Activated B cell treated with CpG ODN at 0.5 μM for 24 hours (primary cell): ENCODE results near the gene CYTL1. TPM values are rescaled to one million over a fixed set of nuclear protein-coding genes. Genes with fewer than 3 reads are reported as not detected.

Experiments
- ATAC-seq: fragments of 200-7000 bp; cut with Tn5 transposase; one replicate; pipeline ENCODE4 v1.10.0; 2021; ENCODE audit warnings: low read depth, mild to moderate bottlenecking, moderate library complexity
- CTCF ChIA-PET: fragments of 350-600 bp; sonication (Branson Sonifier 250); formaldehyde crosslinking; loops from one replicate; lab custom pipeline; 2021; ENCODE audit warnings: antibody characterized with exemption; lab: Charles Lee
- POLR2A ChIA-PET: fragments of 350-600 bp; sonication (Branson Sonifier 250); formaldehyde crosslinking; loops from one replicate; lab custom pipeline; 2021; ENCODE audit warnings: antibody characterized with exemption; lab: Charles Lee
- DNase-seq: peaks from one replicate; pipeline ENCODE4 v3.0.0; 2022
- H3K27ac Mint-ChIP-seq: one replicate; pipeline ENCODE4 v1.8.0; 2020; ENCODE audit warnings: mixed read lengths
- H3K27me3 Mint-ChIP-seq: one replicate; pipeline ENCODE4 v1.8.0; 2021; ENCODE audit warnings: mixed read lengths
- H3K36me3 Mint-ChIP-seq: one replicate; pipeline ENCODE4 v1.8.0; 2021; ENCODE audit warnings: low read depth, mixed read lengths
- H3K4me1 Mint-ChIP-seq: one replicate; pipeline ENCODE4 v1.8.0; 2021; ENCODE audit warnings: mixed read lengths
- H3K4me3 Mint-ChIP-seq: one replicate; pipeline ENCODE4 v1.8.0; 2020; ENCODE audit warnings: mild to moderate bottlenecking, mixed read lengths
- H3K9me3 Mint-ChIP-seq: one replicate; pipeline ENCODE4 v1.8.0; 2020; ENCODE audit warnings: mixed read lengths
- CTCF ChIP-seq: fragments of 200-600 bp; IDR thresholded peaks from one replicate; pipeline ENCODE4 v1.8.0; 2022; ENCODE audit warnings: antibody characterized with exemption, mild to moderate bottlenecking
- intact Hi-C: fragments of 100-400 bp; cut with micrococcal nuclease; formaldehyde crosslinking; loops from one replicate; pipeline ENCODE4 v1.15.1; 2024
- total RNA-seq: library from RNA; stranded (reverse); gene quantifications from 2 replicates; pipeline ENCODE4 v1.2.3, GENCODE V29; 2022

CYTL1 gene
- total RNA-seq, 1 donor from 2014 or later = not detected

- ATAC-seq (no peak), DNase-seq (no peak)
- no peak for TF ChIP-seq CTCF
- H3K36me3 Mint-ChIP-seq = no peaks in the 10 kb centered on the region
- peaks cover 34% of the 10 kb centered on the region for H3K4me1 Mint-ChIP-seq
- H3K4me3 Mint-ChIP-seq = no peak overlapping the region
- H3K27ac Mint-ChIP-seq = no peak overlapping the region
- H3K27me3 Mint-ChIP-seq = peaks cover 45% of the 10 kb centered on the region
- intact Hi-C loops = no loop called here
- ChIA-PET CTCF (no interaction called here), POLR2A (no interaction called here)
- H3K9me3 Mint-ChIP-seq = peaks cover 5% of the 10 kb centered on the region
Measured at GRCh38 chr4:5048721-5049120, 29.5 kb upstream of the CYTL1 start.

DNA sequence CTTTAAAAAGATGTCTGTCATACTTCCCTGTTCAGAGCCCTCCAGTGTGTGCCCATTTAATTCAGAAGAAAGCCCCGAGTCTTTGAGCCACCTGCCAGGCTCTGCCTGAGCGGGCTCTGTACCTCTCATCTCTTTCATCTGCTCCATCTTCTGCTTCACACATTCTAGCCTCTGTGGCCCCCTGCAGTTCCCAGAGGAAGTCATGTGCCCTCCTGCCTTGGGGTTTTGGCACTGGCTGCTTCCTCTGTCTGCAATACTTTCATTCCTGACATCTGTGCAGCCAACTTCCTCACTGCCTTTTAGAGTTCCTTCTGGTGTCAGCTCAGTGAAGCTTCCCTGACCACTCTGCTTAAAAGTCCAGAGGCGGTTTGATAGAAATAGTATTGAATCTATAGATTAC, 25.8 kb upstream of the CYTL1 start:
- no peak for TF ChIP-seq CTCF
- ATAC-seq (no peak), DNase-seq (no peak)
- POLR2A ChIA-PET = no interaction called here
- Mint-ChIP-seq H3K9me3 (peaks cover 5% of the 10 kb centered on the region), H3K4me1 (peaks cover 17% of the 10 kb centered on the region), H3K27me3 (peaks cover 36% of the 10 kb centered on the region), H3K36me3 (no peaks in the 10 kb centered on the region), H3K4me3 (no peak overlapping the region), H3K27ac (no peak overlapping the region)
- intact Hi-C loops = no loop called here
- CTCF ChIA-PET = no interaction called here

- peaks cover 5% of the 10 kb centered on the region for H3K9me3 Mint-ChIP-seq
- CTCF ChIA-PET = no interaction called here
- DNase-seq (no peak), ATAC-seq (no peak)
- H3K4me1 Mint-ChIP-seq = peaks cover 17% of the 10 kb centered on the region
- POLR2A ChIA-PET = no interaction called here
- no peak overlapping the region for H3K4me3 Mint-ChIP-seq
- H3K27ac Mint-ChIP-seq = no peak overlapping the region
- intact Hi-C loops = no loop called here
- TF ChIP-seq CTCF = no peak
- no peaks in the 10 kb centered on the region for H3K36me3 Mint-ChIP-seq
- H3K27me3 Mint-ChIP-seq = peaks cover 34% of the 10 kb centered on the region
Measured at GRCh38 chr4:5044341-5044740, 25.1 kb upstream of the CYTL1 start.

- POLR2A ChIA-PET = no interaction called here
- ATAC-seq (no peak), DNase-seq (no peak)
- Mint-ChIP-seq H3K36me3 (no peaks in the 10 kb centered on the region), H3K27ac (no peak overlapping the region), H3K9me3 (peaks cover 5% of the 10 kb centered on the region), H3K4me3 (no peak overlapping the region), H3K4me1 (peaks cover 17% of the 10 kb centered on the region), H3K27me3 (peaks cover 28% of the 10 kb centered on the region)
- CTCF ChIA-PET = no interaction called here
- intact Hi-C loops = no loop called here
- TF ChIP-seq CTCF = no peak
Measured at GRCh38 chr4:5043579-5043978, 24.3 kb upstream of the CYTL1 start.

GRCh38 chr4:5041699-5042098, 22.4 kb upstream of the CYTL1 start:
- no peak for TF ChIP-seq CTCF
- Mint-ChIP-seq H3K27ac (no peak overlapping the region), H3K9me3 (peaks cover 5% of the 10 kb centered on the region), H3K4me3 (no peak overlapping the region), H3K4me1 (peaks cover 19% of the 10 kb centered on the region), H3K27me3 (peaks cover 23% of the 10 kb centered on the region), H3K36me3 (no peaks in the 10 kb centered on the region)
- CTCF ChIA-PET = no interaction called here
- no peak for DNase-seq
- intact Hi-C loops = no loop called here
- POLR2A ChIA-PET = no interaction called here
- ATAC-seq = no peak
